A673 (cell line): Measurements from ENCODE around the gene ANKRD1. TPM values are rescaled to one million over a fixed set of nuclear protein-coding genes. Genes with fewer than 3 reads are reported as not detected.

Source experiments
- BruUV-seq: library from RNA; stranded (reverse); fragments of 400-500 nt; replicated peaks from 2 replicates; lab custom pipeline; 2021; lab: Mats Ljungman, UMichigan
- CTCF ChIA-PET: fragments of 300-600 bp; sonication (Branson Sonifier 250); formaldehyde crosslinking; loops from one replicate; lab custom pipeline; 2022; ENCODE audit warnings: antibody characterized with exemption; lab: Charles Lee
- POLR2A ChIA-PET: fragments of 300-600 bp; sonication (Branson Sonifier 250); formaldehyde crosslinking; loops from one replicate; lab custom pipeline; 2022; ENCODE audit warnings: antibody characterized with exemption; ENCODE audit not compliant: low non-redundant PET; lab: Charles Lee
- DNase-seq: peaks from one replicate; pipeline ENCODE4 v3.0.0-alpha.2; 2015; ENCODE audit warnings: low spot score
- H3K27ac ChIP-seq: fragments of 200-600 bp; sonication (generic); 2 replicates; pipeline ENCODE4 v1.5.1; 2016; ENCODE audit warnings: mixed run types, low read depth, mild to moderate bottlenecking, mixed read lengths, antibody characterized with exemption, low read length; ENCODE audit not compliant: poor library complexity, severe bottlenecking
- H3K27me3 ChIP-seq: fragments of 200-600 bp; sonication (generic); replicated peaks from 2 replicates; pipeline ENCODE4 v1.6.1; 2017; ENCODE audit warnings: mixed run types, low read depth, mild to moderate bottlenecking, mixed read lengths, antibody characterized with exemption, low read length; ENCODE audit not compliant: insufficient read depth, poor library complexity
- H3K36me3 ChIP-seq: fragments of 200-600 bp; sonication (generic); 2 replicates; pipeline ENCODE4 v1.6.1; 2016; ENCODE audit warnings: mixed run types, mild to moderate bottlenecking, mixed read lengths, antibody characterized with exemption, low read length; ENCODE audit not compliant: insufficient read depth, poor library complexity, severe bottlenecking
- H3K4me1 ChIP-seq: fragments of 200-600 bp; sonication (generic); 2 replicates; pipeline ENCODE4 v1.6.1; 2017; ENCODE audit warnings: mixed run types, mild to moderate bottlenecking, mixed read lengths, antibody characterized with exemption, low read length; ENCODE audit not compliant: insufficient read depth, poor library complexity, severe bottlenecking
- H3K4me3 ChIP-seq: fragments of 200-600 bp; sonication (generic); 2 replicates; pipeline ENCODE4 v1.5.1; 2016; ENCODE audit warnings: low read depth, mixed run types, mild to moderate bottlenecking, mixed read lengths, low read length; ENCODE audit not compliant: poor library complexity, severe bottlenecking
- H3K9me3 ChIP-seq: fragments of 200-600 bp; sonication (generic); 2 replicates; pipeline ENCODE4 v1.6.1; 2016; ENCODE audit warnings: mixed run types, low read depth, mild to moderate bottlenecking, mixed read lengths, antibody characterized with exemption, low read length; ENCODE audit not compliant: poor library complexity, severe bottlenecking
- CTCF ChIP-seq: fragments of 300-800, 200-600 bp; sonication (generic); conservative IDR thresholded peaks from 2 replicates; pipeline ENCODE4 v1.5.1; 2017; ENCODE audit warnings: low read depth, mild to moderate bottlenecking, antibody characterized with exemption, low read length, moderate library complexity, mixed read lengths
- EZH2 ChIP-seq: fragments of 200-600 bp; sonication (generic); IDR thresholded peaks from 2 replicates; pipeline ENCODE4 v1.6.1; 2017; ENCODE audit warnings: borderline replicate concordance, low read depth, mild to moderate bottlenecking, mixed read lengths, antibody characterized with exemption, low read length; ENCODE audit not compliant: poor library complexity, severe bottlenecking
- intact Hi-C: fragments of 100-400 bp; cut with micrococcal nuclease; formaldehyde crosslinking; loops from one replicate; pipeline ENCODE4 v1.10.0; 2022; ENCODE audit not compliant: unreplicated experiment
- total RNA-seq: library from RNA; stranded (reverse); gene quantifications from 2 replicates; pipeline ENCODE4 v1.2.3, GENCODE V29; 2021

The ANKRD1 gene
- total RNA-seq, 1 experiment from 2014 or later, result not detected

- intact Hi-C loops, result loop anchor here (10.0 kb wide), 1 partner anchor 1003 kb away; no protein-coding TSS in a partner anchor
These were observed 8.7 kb downstream of the ANKRD1 start for GRCh38 chr10:90912174-90912573.

DNA sequence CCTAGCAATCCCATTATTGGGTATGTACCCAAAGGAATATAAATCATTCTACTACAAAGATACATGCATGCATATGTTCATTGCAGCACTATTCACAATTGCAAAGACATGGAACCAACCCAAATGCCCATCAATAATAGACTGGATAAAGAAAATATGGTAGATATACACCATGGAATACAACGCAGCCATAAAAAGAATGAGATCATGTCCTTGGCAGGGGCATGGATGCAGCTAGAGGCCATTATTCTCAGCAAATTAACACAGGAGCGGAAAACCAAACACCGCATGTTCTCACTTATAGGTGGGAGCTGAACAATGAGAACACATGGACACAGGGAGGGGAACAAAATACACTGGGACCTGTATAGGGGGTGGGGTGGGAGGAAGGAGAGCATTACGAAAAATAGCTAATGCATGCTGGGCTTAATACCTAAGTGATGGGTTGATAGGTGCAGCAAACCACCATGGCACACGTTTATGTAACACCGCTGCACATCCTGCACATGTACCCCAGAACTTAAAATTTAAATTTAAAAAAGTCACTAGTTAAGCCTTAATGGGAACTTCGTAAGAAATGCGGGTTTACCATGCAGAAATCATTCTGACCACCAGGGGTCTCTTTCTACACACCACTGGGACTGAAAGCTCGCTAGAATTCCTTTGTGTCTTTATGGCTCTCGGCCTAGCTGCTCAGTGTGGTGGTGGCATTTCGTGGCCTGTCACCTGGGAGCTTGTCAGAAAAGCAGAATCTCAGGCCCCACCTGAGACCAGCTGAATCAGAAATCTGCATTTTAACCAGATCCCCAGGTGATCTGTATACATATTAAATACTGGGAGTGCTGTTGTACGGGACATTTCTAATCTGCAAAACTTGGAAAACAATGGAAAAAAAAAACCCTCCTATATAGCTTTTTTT lies 9.5 kb downstream of the ANKRD1 start:
- Histone ChIP-seq H3K4me1 (no peaks in the 10 kb centered on the region), H3K9me3 (no peaks in the 10 kb centered on the region), H3K36me3 (no peaks in the 10 kb centered on the region), H3K27me3 (no peaks in the 10 kb centered on the region), H3K27ac (no peak overlapping the region), H3K4me3 (no peak overlapping the region)
- intact Hi-C loops, result loop anchor here (1.0 to 10.0 kb wide), 2 partner anchors 340 to 1003 kb away; no protein-coding TSS in a partner anchor
- BruUV-seq, result no TSS peak
- ChIA-PET CTCF (interaction anchor here (0.5 to 1.1 kb wide), 5 partner anchors 77 to 1001 kb away, joined by 3 to 16 read pairs (median 4); no protein-coding TSS in a partner anchor), POLR2A (no interaction called here)
- DNase-seq, result peak; percentile 84
- TF ChIP-seq EZH2 (no peak), CTCF (peak; percentile 79)

More at GRCh38 chr10:90912174-90912573, 8.7 kb downstream of the ANKRD1 start:
- BruUV-seq, result no TSS peak
- H3K4me1 ChIP-seq, result no peaks in the 10 kb centered on the region
- no peaks in the 10 kb centered on the region for H3K36me3 ChIP-seq
- H3K27me3 ChIP-seq, result no peaks in the 10 kb centered on the region
- TF ChIP-seq EZH2, result no peak
- no peak for TF ChIP-seq CTCF
- POLR2A ChIA-PET, result no interaction called here
- DNase-seq, result no peak
- H3K27ac ChIP-seq, result no peak overlapping the region
- CTCF ChIA-PET, result interaction anchor here (0.5 to 1.1 kb wide), 7 partner anchors 12 to 1001 kb away, joined by 3 to 16 read pairs (median 4); no protein-coding TSS in a partner anchor
- H3K9me3 ChIP-seq, result no peaks in the 10 kb centered on the region
- H3K4me3 ChIP-seq, result no peak overlapping the region

GRCh38 chr10:90906596-90906995 lies 14.3 kb downstream of the ANKRD1 start:
- H3K27me3 ChIP-seq, result no peaks in the 10 kb centered on the region
- H3K9me3 ChIP-seq, result no peaks in the 10 kb centered on the region
- TF ChIP-seq EZH2 (no peak), CTCF (no peak)
- no peak overlapping the region for H3K27ac ChIP-seq
- no peak overlapping the region for H3K4me3 ChIP-seq
- peaks cover 1% of the 10 kb centered on the region for H3K36me3 ChIP-seq
- H3K4me1 ChIP-seq, result no peaks in the 10 kb centered on the region
- ChIA-PET POLR2A (no interaction called here), CTCF (no interaction called here)
- intact Hi-C loops, result no loop called here
- DNase-seq, result no peak
- BruUV-seq, result no TSS peak
